DMS53 (cell line): Measurements from ENCODE around the gene PACSIN1.
A peak's percentile ranks its signal among the peaks of the same experiment; 100 is the strongest.

Experiments used
- DNase-seq: peaks from one replicate; lab custom pipeline; 2025; lab: John Stamatoyannopoulos, UW

PACSIN1 gene

DNA sequence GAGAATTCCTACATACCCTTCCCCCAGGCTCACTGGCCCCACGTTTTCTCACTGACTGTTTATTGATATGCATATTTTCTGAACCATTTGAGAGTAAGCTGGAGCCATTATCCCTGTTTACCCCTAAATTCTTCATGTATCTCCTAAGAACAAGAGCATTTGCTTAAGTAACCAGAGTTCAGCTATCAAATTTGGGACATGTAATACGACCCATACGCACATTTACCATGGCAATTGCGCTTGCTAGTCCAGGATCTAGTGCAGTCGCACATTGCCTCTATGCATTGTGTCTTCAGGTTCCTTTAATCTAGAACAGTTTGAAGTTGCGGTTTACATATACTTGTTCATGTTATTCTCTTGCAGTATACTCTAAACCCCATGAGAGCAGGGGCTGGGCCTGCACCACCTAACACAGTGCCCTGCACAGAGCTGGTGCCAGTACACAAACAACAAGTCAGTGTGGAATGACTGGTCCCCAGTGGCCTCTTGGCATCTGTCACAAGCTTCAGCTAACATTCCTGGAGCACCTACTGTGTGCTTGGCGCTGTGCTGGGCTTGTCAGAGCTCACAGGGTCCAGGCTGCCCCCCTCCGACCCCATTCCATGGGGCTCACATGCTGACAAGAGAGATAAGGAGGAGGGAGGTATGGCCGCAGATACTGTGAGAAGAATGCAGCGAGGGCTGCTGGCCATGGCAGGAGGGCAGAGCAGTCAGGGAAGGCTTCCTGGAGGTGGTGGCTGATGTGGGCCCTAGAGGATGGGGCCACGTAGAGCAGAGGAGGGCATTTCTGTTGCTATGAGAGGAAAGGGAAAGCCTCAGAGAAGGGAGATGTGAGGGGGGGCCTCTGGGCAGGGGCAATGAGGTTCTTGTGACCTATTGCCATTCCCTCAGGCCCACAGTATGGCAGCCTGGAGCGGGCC, 62.1 kb downstream of the PACSIN1 start:
- DNase-seq: no peak

DNA sequence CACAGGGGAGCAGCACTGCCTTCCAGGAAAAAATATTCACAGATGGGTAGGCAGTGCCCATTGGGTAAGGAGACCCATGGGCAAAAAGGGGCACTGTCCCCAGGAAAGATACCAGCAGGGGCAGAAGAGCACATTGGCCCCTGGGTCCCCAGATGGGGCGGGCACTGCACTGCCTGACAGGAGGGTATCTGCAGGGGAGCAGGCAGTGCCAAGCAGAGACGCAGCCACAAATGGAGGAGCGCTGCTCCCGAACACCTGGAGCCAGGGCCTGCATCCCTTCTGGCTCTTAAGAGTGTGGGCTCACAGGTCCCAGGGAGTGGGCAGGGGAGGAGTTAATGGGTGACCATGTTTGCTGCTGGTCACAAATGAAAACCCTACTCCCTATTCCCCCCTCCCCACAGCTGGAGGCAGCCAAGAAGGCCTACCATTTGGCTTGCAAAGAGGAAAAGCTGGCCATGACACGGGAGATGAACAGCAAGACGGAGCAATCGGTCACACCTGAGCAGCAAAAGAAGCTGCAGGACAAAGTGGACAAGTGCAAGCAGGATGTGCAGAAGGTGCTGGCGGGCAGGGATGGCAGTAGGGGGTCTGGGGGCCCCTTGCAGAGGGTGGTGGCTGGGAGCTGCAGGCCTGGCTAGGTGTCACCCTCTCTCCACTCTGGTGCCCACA, 63.3 kb downstream of the PACSIN1 start:
- DNase-seq: no peak

DNA sequence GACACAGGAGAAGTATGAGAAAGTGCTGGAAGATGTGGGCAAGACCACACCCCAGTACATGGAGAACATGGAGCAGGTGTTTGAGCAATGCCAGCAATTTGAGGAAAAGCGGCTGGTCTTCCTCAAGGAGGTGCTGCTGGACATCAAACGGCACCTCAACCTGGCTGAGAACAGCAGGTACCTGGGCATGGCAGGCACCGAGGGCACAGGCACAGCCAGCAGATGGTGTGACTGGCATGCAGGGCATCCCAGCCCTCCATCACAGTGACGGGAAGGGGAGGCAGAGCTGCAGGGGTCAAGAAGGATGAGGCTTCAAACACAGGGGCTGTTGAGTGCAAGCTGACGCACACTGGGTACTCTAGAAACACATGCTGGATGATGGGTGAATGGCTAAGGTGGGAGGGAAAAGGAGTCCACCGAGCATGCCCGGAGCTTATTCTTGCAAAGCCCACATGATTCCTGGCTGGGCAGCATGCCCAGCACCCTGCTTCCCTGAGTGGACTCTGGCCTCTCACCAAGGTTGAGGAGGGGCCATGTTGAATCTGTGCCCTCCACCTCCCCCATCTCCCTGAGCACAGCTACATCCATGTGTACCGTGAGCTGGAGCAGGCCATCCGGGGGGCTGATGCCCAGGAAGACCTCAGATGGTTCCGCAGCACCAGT, 63.9 kb downstream of the PACSIN1 start:
- DNase-seq: peak; percentile 38

- no peak for DNase-seq
Observed at GRCh38 chr6:34530753-34531365, 65.0 kb downstream of the PACSIN1 start.

DNA sequence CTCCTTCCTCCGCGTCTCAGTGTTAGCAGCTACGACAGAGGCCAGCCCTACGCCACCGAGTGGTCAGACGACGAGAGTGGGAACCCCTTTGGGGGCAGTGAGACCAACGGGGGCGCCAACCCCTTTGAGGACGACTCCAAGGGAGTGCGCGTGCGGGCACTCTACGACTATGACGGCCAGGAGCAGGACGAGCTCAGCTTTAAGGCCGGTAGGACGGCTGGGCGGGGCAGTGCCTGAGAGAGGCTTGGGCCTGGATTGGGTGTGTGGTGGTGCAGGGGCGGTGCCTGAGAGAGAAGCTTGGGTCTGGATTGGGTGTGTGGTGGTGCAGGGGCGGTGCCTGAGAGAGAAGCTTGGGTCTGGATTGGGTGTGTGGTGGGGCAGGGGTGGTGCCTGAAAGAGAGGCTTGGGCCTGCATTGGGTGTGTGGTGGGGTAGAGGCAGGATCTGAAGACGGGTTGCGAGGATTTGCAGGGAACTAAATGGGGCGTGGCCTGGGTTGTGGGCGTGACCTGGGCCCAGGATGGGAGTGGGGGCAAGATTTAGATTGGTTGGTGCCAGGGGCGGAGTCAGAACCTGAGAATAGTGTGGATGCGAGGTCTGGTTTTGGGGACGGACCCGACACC, 65.8 kb downstream of the PACSIN1 start:
- DNase-seq: no peak

GRCh38 chr6:34532230-34532629, 66.4 kb downstream of the PACSIN1 start:
- no peak for DNase-seq

DNA sequence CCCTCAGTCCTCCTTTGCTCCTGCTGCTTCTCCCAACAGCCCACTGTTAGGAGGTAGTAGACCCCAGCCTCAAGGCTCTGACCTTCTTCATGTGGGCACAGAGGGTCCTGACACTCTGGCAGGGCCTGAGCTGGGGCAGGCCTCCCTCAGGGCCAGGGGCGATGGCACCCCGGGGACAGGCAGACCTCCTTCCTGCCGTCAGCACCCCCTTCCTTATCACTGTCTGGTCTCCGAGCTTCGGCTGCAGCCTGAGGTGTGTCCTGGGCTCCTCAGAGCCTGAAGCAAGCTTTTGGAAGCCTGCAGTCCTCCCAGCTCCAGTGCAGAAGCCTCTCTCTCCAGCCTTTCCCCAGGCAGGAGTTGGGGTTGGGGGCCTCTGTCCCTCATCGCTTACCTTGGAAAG, 68.3 kb downstream of the PACSIN1 start:
- DNase-seq: no peak

- no peak for DNase-seq
Observed at GRCh38 chr6:34534656-34535055, 68.8 kb downstream of the PACSIN1 start.

DNA sequence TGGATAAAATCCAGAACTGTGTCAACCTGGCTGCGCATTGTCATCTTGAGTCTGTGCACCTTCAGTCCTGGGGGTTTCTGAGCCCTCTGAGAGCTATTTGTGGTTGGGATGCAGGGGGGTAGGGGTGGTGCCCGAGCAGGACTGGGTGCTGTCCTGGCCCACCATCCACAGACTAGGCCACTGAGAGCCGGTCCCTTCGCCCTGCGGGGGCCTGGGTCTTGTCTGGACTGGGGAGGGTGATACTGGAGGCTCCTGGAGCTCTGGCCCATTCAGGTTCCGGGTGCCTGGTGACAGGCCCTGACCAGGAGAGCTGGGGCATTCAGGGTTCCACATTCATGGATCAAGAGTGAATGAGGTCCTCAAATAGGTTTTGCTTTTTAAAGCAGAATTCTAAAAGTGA, 69.3 kb downstream of the PACSIN1 start:
- DNase-seq: no peak

- DNase-seq: no peak
Observed at GRCh38 chr6:34535646-34536045, 69.8 kb downstream of the PACSIN1 start.

GRCh38 chr6:34536251-34536958, 70.5 kb downstream of the PACSIN1 start:
- no peak for DNase-seq

GRCh38 chr6:34536959-34537848, 71.3 kb downstream of the PACSIN1 start:
- no peak for DNase-seq

DNA sequence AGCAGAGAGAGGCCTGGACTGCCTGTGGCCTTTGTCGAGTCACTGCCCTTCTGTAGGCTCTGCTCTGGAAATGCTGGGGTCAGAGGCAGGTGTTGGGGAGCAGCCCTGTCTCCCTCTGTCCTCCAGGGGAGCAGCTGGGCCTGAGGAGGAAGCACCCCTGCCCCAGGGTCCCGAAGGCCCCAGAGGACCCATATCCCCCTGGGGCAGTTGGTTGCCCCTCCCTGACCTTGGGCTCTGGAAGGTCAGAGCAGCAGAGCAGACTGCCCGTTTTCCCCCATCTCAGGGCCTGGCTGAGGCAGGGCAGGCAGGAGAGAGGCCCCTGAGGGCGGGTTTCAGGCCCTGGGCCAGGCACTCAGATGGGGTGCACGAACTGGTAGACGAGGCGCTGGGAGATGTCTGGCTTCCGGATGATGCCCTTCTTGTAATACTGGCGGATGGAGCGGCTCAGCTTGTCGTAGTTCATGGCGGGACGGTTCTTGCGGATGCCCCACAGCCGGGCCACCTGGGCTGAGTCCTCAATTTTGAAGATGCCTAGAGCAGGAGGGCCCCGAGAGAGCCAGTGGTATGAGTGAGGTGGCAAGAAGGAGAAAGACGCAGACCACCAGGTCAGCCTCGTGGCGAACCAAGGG, 72.2 kb downstream of the PACSIN1 start:
- DNase-seq: no peak

DNA sequence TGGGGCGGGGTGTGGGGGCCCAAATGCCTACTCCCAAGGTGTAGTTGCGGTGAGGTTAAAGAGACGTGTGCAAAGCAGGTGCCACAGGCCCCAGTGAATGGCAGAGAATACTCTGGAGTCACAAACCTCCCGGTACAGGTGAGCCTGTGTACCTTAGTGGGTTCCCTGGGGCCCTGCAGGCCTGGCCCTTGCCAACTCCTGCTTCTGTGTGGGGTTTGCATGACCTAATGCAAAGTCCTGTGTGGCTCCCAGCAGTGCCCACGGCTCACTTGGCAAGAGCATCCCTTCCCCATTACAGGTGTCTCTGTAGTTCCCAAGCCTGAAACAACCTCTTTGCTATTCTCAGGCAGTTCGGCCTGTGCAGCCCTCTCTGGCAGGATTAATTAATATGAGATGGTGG, 72.7 kb downstream of the PACSIN1 start:
- no peak for DNase-seq

DNA sequence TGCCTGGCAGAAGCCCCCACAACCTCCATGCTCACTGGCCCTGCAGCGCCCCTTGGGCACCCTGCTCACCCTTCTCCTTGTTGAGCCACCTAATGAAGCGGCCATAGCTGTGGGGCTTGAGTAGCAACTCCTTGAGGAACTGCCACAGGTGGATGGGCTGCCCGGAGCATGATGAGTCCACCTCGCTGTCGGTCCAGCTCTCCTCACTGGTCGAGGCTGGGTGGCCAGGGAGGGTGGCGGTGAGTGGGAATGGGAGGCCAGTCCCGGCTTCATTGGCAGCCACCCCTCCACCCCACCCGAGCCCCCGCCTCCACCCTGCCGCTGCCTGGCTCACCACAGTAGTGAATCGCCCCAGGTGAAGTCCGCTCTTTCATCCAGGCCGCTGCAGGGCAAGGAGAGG, 73.3 kb downstream of the PACSIN1 start:
- DNase-seq: no peak

- no peak for DNase-seq
Observed at GRCh38 chr6:34540222-34540621, 74.3 kb downstream of the PACSIN1 start.

DNA sequence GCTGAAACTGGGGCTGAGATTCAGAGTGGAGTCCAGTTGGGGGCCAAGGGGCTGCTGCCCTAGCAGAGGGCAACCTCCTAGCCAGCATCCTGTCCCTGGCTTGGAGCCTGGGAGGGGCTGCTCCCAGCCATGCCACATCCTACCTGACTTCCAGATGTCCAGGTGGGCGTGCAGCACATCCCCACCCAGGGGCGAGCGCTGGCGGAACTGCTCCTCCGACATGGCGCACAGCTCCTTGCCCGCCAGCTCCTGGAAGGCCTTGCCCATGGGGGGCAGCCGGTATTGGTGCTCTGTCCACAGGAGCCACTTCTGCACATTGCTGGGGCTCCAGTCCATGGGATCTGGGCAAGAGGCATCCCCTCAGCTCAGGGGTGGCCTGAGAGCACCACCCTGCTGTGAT, 75.0 kb downstream of the PACSIN1 start:
- DNase-seq: no peak

GRCh38 chr6:34543421-34543820, 77.5 kb downstream of the PACSIN1 start:
- no peak for DNase-seq

GRCh38 chr6:34544052-34544604, 78.3 kb downstream of the PACSIN1 start:
- no peak for DNase-seq
